ENCODE results near the gene URM1.

The URM1 gene

GRCh38 chr9:128390150-128390812, 19.1 kb downstream of the URM1 start:
- H3K4me3 ChIP-seq (ENCODE audit: control insufficient read depth, low read depth, low read length) = no peak overlapping the region
- TF ChIP-seq, protein P1, sequence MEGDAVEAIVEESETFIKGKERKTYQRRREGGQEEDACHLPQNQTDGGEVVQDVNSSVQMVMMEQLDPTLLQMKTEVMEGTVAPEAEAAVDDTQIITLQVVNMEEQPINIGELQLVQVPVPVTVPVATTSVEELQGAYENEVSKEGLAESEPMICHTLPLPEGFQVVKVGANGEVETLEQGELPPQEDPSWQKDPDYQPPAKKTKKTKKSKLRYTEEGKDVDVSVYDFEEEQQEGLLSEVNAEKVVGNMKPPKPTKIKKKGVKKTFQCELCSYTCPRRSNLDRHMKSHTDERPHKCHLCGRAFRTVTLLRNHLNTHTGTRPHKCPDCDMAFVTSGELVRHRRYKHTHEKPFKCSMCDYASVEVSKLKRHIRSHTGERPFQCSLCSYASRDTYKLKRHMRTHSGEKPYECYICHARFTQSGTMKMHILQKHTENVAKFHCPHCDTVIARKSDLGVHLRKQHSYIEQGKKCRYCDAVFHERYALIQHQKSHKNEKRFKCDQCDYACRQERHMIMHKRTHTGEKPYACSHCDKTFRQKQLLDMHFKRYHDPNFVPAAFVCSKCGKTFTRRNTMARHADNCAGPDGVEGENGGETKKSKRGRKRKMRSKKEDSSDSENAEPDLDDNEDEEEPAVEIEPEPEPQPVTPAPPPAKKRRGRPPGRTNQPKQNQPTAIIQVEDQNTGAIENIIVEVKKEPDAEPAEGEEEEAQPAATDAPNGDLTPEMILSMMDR (conservative IDR thresholded peaks at IDR 0.05; ENCODE audit: control insufficient read depth, insufficient read depth, low read depth, low read length) = no peak
- no peak for DNase-seq (ENCODE audit: low read depth)

- no peak for DNase-seq (ENCODE audit: low read depth)
- no peak overlapping the region for H3K4me3 ChIP-seq (ENCODE audit: control insufficient read depth, low read depth, low read length)
- TF ChIP-seq, protein P1 (conservative IDR thresholded peaks at IDR 0.05; ENCODE audit: control insufficient read depth, insufficient read depth, low read depth, low read length) = no peak
Observed at GRCh38 chr9:128390813-128391711, 19.9 kb downstream of the URM1 start.

GRCh38 chr9:128391956-128392301, 20.8 kb downstream of the URM1 start:
- H3K4me3 ChIP-seq (ENCODE audit: control insufficient read depth, low read depth, low read length) = no peak overlapping the region
- TF ChIP-seq, protein P1 (conservative IDR thresholded peaks at IDR 0.05; ENCODE audit: control insufficient read depth, insufficient read depth, low read depth, low read length) = no peak
- no peak for DNase-seq (ENCODE audit: low read depth)

DNA sequence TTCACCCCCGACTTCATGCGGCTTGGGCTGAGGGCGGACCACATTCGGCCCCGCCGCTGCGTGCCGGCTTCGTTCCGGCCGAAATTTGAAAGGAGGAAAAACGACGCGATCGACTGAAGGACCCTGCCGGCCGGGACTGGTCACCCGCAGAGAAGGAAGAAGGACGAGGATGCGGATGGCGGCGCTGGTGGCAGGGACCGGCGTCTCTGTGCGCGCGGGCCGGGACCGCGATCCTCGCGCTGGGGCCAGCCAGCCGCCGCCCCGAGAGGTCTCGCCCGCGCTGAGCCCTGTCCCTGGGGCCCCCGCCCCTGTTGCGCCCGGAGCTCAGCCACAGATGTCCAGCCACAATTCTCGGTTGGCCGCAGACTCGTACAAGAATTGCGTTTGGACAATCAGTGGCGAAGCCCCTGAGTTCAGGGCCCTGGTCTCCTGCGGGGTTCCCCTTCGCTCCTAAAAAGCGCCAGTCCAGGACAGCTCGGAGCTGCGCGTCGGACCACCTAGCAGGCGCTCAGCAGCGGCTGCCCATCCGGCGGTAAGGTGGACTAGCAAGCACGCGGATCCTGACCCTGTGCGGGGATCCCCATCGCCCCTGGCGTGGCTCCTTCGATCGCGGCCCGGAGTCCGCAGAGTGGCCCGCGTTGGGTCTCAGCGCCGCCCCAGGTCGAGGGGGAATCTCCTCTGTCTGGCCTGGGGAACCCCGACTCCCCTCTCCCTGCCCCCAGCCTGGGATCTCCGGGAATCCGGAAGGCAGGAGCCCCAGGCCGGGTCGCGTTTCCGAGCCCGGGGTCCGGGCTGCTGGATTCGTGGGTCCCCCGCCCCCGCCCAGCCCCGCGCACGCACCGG, 21.3 kb downstream of the URM1 start:
- H3K4me3 ChIP-seq (ENCODE audit: control insufficient read depth, low read depth, low read length) = no peak overlapping the region
- TF ChIP-seq, protein P1 (conservative IDR thresholded peaks at IDR 0.05; ENCODE audit: control insufficient read depth, insufficient read depth, low read depth, low read length) = no peak
- no peak for DNase-seq (ENCODE audit: low read depth)

- TF ChIP-seq, protein P1 (conservative IDR thresholded peaks at IDR 0.05; ENCODE audit: control insufficient read depth, insufficient read depth, low read depth, low read length) = no peak
- H3K4me3 ChIP-seq (ENCODE audit: control insufficient read depth, low read depth, low read length) = no peak overlapping the region
- no peak for DNase-seq (ENCODE audit: low read depth)
Observed at GRCh38 chr9:128393145-128393775, 22.1 kb downstream of the URM1 start.

DNA sequence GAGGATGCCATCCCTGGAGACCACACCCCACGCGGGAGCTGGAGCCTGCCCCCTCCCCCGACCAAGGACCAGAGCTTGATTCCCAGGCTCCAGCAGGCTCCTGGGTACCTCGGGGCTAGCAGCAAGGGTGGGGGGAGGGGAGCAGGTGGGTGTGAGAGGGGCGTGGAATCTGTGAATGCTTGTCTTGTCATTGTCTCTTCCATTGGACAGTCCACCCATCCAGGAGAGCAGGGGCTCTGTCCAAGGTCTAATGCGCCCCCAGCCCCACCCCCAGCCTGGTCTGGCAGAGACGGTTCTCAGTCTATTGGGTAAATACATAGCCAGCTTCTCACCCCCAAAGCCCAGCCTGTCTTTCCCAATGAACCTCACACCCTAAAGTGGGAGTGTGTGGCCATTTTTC, 22.8 kb downstream of the URM1 start:
- H3K4me3 ChIP-seq (ENCODE audit: control insufficient read depth, low read depth, low read length) = no peak overlapping the region
- TF ChIP-seq, protein P1 (conservative IDR thresholded peaks at IDR 0.05; ENCODE audit: control insufficient read depth, insufficient read depth, low read depth, low read length) = no peak
- DNase-seq (ENCODE audit: low read depth) = no peak
